Endometrial microvascular endothelial cells (primary cell): Measurements from ENCODE around the gene BNIPL. TPM values are rescaled to one million over a fixed set of nuclear protein-coding genes. Genes with fewer than 3 reads are reported as not detected.

Source experiments
- in situ Hi-C: cut with HindIII; loops from 2 replicates; pipeline ENCODE4 v1.10.0; 2017; ENCODE audit warnings: low sequenced_read_pairs, low pct_unique_long_range_greater_than_20kb; ENCODE audit errors: inconsistent ontology term
- total RNA-seq: library from RNA; depleted of rRNA; stranded (reverse); fragments of >200 nt; gene quantifications from one replicate; pipeline ENCODE4 v1.2.3, GENCODE V29; 2015; ENCODE audit errors: inconsistent ontology term

The BNIPL gene
- total RNA-seq, 1 donor from 2014 or later = not detected

- in situ Hi-C loops = no loop called here
Measured at GRCh38 chr1:151008244-151009205, 27.9 kb upstream of the BNIPL start, which contains the start of gene PRUNE1. Gene PRUNE1 (plus strand): TSS chr1:151008449. CDS start chr1:151008633, 184 bp downstream.

- in situ Hi-C loops = no loop called here
Measured at GRCh38 chr1:151009206-151009587, 27.2 kb upstream of the BNIPL start.

GRCh38 chr1:151009674-151010345 is 26.6 kb upstream of the BNIPL start:
- in situ Hi-C loops = no loop called here

GRCh38 chr1:151010346-151010726 is 26.1 kb upstream of the BNIPL start:
- in situ Hi-C loops = no loop called here

GRCh38 chr1:151011154-151011850 is 25.1 kb upstream of the BNIPL start:
- in situ Hi-C loops = no loop called here

- in situ Hi-C loops = no loop called here
Measured at GRCh38 chr1:151012684-151013471, 23.5 kb upstream of the BNIPL start.

- in situ Hi-C loops = no loop called here
Measured at GRCh38 chr1:151013518-151013917, 22.9 kb upstream of the BNIPL start.

GRCh38 chr1:151024540-151025146 is 11.7 kb upstream of the BNIPL start:
- in situ Hi-C loops = no loop called here

- in situ Hi-C loops = no loop called here
Measured at GRCh38 chr1:151026460-151026859, 9.9 kb upstream of the BNIPL start.

GRCh38 chr1:151032164-151032563 is 4.2 kb upstream of the BNIPL start:
- in situ Hi-C loops = no loop called here

GRCh38 chr1:151035167-151035566 is 1.2 kb upstream of the BNIPL start:
- in situ Hi-C loops = no loop called here

GRCh38 chr1:151037032-151037431 is 646 bp downstream of the BNIPL start:
- in situ Hi-C loops = no loop called here

GRCh38 chr1:151039521-151039920 is 3.1 kb downstream of the BNIPL start:
- in situ Hi-C loops = no loop called here

GRCh38 chr1:151043163-151043562 is 6.8 kb downstream of the BNIPL start:
- in situ Hi-C loops = no loop called here

GRCh38 chr1:151047591-151047924 is 11.2 kb downstream of the BNIPL start, which contains the start of gene C1orf56:
Gene C1orf56 (plus strand): TSS chr1:151047751. CDS start chr1:151047848, 97 bp downstream.
- in situ Hi-C loops = no loop called here

- in situ Hi-C loops = no loop called here
Measured at GRCh38 chr1:151047925-151048644, 11.7 kb downstream of the BNIPL start.

- in situ Hi-C loops = no loop called here
Measured at GRCh38 chr1:151048645-151049032, 12.3 kb downstream of the BNIPL start.

GRCh38 chr1:151049458-151049857 is 13.1 kb downstream of the BNIPL start:
- in situ Hi-C loops = no loop called here
